ENCODE data around the gene EYA4. TPM values are rescaled to one million over a fixed set of nuclear protein-coding genes. Genes with fewer than 3 reads are reported as not detected.

The EYA4 gene
- total RNA-seq, 1 experiment from 2014 or later: 0.05 TPM

DNA sequence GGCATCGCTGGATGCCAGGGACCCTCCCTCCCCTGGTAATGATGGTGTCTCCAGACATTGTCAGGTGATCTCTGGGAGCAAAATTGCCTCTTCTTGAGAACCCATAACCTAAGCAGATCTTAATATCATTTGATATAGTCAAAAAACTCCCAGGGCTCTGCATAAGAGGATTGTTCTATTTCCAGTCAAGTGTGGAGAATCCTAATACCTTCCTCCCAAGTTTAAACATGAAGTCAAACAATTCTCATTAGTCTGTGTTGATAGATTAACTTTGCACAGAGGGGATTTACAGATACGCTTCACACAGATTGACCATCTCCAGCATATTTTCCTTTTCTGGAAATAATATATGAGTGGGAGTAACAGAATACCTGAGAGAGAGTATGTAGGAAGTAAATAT lies 10.5 kb downstream of the EYA4 start:
- Histone ChIP-seq H3K27ac (no peak overlapping the region), H3K4me3 (no peak overlapping the region), H3K36me3 (no peaks in the 10 kb centered on the region), H3K9me3 (replicated peaks) (no peaks in the 10 kb centered on the region), H3K27me3 (replicated peaks) (0 out of 2 replicates have a peak, but pooled peaks cover 1% of the 10 kb centered on the region), H3K4me1 (replicated peaks) (no peaks in the 10 kb centered on the region)
- no peak for DNase-seq (ENCODE audit: low read depth in 1 of 2, low spot score in 2 of 2)

DNA sequence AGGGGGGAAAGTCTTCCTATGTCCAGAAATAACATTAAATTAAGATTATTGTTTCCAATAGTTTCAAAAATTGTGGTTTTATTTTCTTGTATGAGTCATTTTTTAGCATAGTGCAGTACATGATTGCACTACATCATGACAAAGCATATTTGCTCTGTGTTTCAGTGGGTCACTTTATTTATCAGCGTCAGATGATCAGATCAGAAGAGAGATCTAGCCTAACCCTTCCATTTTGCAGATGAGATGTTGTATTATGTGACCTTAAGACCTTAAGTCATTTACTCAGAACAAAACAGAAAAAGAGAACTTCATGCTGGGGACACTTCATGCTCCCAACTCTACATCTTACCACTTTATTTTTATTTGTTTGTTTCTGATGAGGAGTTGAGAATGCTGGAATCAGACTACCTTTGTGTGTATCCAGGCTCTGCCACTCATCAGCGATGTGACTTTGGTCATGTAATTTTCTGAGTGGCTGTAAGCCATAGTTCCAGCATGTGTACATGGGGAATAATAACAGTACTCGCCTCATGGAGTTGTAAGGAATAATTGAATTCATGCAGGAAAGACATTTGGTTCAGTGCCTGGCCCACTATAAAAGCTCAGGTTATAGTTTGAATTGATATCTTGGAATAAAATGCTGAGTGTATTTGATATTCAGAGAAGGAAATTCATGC lies 13.5 kb downstream of the EYA4 start:
- no peak overlapping the region for H3K27ac ChIP-seq
- no peaks in the 10 kb centered on the region for H3K27me3 ChIP-seq (replicated peaks)
- no peak overlapping the region for H3K4me3 ChIP-seq
- DNase-seq (ENCODE audit: low read depth in 1 of 2, low spot score in 2 of 2): no peak
- H3K36me3 ChIP-seq: no peaks in the 10 kb centered on the region
- H3K4me1 ChIP-seq (replicated peaks): no peaks in the 10 kb centered on the region
- no peaks in the 10 kb centered on the region for H3K9me3 ChIP-seq (replicated peaks)

DNA sequence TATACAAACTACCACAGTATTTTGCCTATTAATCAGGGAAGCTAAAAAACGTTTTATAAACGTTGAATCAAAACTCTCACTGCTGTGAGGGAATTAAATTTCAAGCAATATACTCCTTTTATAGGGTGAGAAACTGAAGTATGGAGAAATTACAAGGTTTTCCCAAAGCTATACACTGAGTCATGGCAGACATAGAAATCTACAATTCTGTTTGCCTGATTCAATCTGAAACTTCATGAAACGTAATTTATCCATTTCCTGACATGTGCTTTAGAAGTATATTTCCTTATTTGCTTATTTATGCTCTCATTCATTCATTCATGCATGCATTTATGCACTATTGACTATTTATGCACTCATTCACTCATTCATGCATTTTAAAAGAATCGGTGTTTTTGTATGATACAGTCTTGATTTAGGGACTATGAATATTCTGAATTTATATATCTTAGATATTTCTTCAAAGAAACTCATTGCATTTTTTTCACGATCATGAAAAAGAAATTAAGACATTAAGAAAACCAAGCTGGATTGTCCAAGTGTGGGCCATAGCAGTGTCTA lies 16.5 kb downstream of the EYA4 start:
- Histone ChIP-seq H3K27ac (no peak overlapping the region), H3K36me3 (no peaks in the 10 kb centered on the region)
- no peak for DNase-seq (ENCODE audit: low read depth in 1 of 2, low spot score in 2 of 2)

DNA sequence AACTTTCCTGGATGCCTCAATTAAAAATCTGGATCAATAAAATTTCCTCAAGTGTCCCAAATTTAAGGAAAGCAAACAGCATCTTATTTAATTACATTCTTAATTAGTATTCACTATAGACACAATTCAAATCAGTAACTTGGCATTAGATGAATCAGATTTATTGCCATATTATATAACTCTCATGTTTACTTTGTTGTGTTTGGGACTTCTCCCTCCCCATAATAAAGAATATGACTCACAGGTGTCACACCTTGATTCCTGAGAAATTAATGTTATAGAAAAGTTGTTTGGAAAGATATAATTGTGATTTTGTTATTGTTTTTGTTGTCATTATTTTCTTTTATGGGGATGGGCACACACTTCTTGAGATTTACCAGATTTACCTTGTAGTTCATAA lies 18.4 kb downstream of the EYA4 start:
- DNase-seq (ENCODE audit: low read depth in 1 of 2, low spot score in 2 of 2): no peak
- Histone ChIP-seq H3K27ac (no peak overlapping the region), H3K9me3 (replicated peaks) (no peaks in the 10 kb centered on the region), H3K27me3 (replicated peaks) (no peaks in the 10 kb centered on the region), H3K4me3 (no peak overlapping the region), H3K36me3 (no peaks in the 10 kb centered on the region), H3K4me1 (replicated peaks) (no peaks in the 10 kb centered on the region)

More for the DNA sequence above, 16.5 kb downstream of the EYA4 start:
- no peaks in the 10 kb centered on the region for H3K4me1 ChIP-seq (replicated peaks)
- H3K4me3 ChIP-seq: no peak overlapping the region
- H3K9me3 ChIP-seq (replicated peaks): no peaks in the 10 kb centered on the region
- H3K27me3 ChIP-seq (replicated peaks): no peaks in the 10 kb centered on the region

DNA sequence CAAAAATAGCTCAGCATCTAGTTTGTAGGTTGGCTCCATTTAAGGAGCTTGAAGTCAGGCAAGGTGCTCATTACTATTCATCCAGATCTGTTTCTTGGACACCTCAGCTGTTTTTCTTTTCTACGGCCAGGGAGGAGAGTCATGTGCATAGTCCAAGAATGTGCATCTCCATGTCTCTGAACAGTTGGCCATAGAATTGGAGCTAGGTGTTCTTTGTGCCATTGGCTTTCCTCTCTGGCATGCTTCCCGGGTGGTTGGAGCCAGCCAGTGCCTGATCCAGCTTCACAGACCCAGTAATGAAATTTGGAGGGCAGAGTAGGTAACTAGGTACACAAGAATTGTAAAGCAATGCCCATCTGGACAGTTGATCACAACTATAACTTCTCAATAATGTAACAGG lies 21.6 kb downstream of the EYA4 start:
- no peak overlapping the region for H3K27ac ChIP-seq
- no peaks in the 10 kb centered on the region for H3K36me3 ChIP-seq
- no peaks in the 10 kb centered on the region for H3K4me1 ChIP-seq (replicated peaks)
- DNase-seq (ENCODE audit: low read depth in 1 of 2, low spot score in 2 of 2): no peak
- no peaks in the 10 kb centered on the region for H3K9me3 ChIP-seq (replicated peaks)
- no peaks in the 10 kb centered on the region for H3K27me3 ChIP-seq (replicated peaks)
- no peak overlapping the region for H3K4me3 ChIP-seq

DNA sequence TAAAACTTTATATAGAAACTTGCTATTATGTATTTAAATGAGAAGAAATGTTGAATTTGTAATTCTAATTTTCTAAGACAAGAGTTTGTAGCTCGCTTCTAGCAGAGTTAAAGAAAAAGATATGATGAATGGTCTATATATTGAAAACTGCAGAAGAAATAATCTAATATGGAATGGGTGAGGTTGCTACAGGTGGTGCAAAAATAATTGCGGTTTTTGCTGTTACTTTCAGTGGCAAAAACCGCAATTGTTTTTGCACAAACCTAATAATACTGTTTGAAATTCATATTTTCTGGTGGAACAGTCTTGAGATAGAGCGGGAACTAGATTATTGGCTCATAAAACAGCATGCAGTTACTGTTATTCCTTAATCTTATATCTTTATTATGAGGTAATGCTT lies 23.9 kb downstream of the EYA4 start:
- H3K36me3 ChIP-seq: no peaks in the 10 kb centered on the region
- no peaks in the 10 kb centered on the region for H3K4me1 ChIP-seq (replicated peaks)
- no peaks in the 10 kb centered on the region for H3K9me3 ChIP-seq (replicated peaks)
- no peak overlapping the region for H3K4me3 ChIP-seq
- no peaks in the 10 kb centered on the region for H3K27me3 ChIP-seq (replicated peaks)
- DNase-seq (ENCODE audit: low read depth in 1 of 2, low spot score in 2 of 2): no peak
- no peak overlapping the region for H3K27ac ChIP-seq

DNA sequence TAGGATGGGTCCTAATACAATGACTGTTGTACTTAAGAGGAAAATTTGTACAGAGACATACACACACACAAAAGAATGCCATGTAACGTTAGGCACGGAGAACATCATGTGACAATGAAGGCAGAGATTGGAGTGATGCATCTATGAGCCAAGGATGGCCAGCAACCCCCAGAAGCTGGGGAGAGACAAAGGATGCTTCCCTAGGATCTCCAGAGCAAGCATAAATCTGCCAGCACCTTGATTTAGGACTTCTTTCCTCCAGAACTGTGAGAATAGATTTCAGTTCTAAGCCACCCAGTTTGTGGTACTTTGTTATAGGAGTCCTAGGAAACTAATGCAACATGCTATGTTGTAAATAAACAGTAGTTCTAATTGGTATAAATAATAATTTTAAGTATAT lies 25.0 kb downstream of the EYA4 start:
- H3K27me3 ChIP-seq (replicated peaks): no peaks in the 10 kb centered on the region
- H3K27ac ChIP-seq: no peak overlapping the region
- no peaks in the 10 kb centered on the region for H3K4me1 ChIP-seq (replicated peaks)
- DNase-seq (ENCODE audit: low read depth in 1 of 2, low spot score in 2 of 2): no peak
- no peaks in the 10 kb centered on the region for H3K36me3 ChIP-seq
- H3K4me3 ChIP-seq: no peak overlapping the region
- no peaks in the 10 kb centered on the region for H3K9me3 ChIP-seq (replicated peaks)

DNA sequence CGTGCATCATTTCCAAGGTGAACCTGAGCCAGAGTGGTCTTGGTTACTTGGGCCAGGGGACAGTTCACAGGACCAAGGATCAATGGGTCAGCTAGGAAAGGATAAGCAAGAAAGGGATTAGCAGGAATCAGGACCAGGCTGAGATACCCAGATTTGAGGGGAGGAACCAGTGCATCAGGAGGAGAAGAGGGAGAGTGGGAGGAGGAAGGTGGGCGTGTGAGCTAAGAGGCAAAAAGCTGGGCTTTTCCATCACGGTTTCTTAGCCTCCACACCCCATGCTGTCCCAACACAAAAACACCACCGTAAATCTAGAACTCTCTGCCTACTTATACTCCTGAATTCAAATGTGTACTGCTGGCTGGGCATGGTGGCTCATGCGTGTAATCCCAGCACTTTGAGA lies 27.5 kb downstream of the EYA4 start:
- no peak overlapping the region for H3K4me3 ChIP-seq
- H3K27ac ChIP-seq: no peak overlapping the region
- no peak for DNase-seq (ENCODE audit: low read depth in 1 of 2, low spot score in 2 of 2)
- H3K4me1 ChIP-seq (replicated peaks): no peaks in the 10 kb centered on the region
- no peaks in the 10 kb centered on the region for H3K9me3 ChIP-seq (replicated peaks)
- no peaks in the 10 kb centered on the region for H3K36me3 ChIP-seq
- H3K27me3 ChIP-seq (replicated peaks): no peaks in the 10 kb centered on the region

DNA sequence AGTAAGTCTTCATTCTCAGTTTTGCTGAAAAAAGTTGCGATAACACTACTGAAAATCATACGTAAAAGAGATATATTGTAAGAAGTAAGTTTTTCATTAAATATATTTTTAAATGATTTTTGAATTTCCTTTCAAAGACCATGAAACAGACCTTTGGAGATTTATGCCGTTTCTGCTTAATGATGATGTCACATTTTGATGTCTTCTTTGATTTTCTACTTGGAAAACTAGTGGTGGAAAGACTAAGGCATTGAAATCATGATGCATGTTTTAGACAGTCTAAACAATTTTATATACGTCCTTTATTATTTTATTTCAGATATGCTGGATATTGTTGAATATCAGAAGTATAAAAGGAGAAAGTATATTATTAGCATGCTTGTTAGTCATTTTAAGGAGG lies 33.7 kb downstream of the EYA4 start:
- Histone ChIP-seq H3K27ac (no peak overlapping the region), H3K9me3 (replicated peaks) (no peaks in the 10 kb centered on the region), H3K36me3 (no peaks in the 10 kb centered on the region), H3K4me1 (replicated peaks) (no peaks in the 10 kb centered on the region), H3K4me3 (no peak overlapping the region), H3K27me3 (replicated peaks) (no peaks in the 10 kb centered on the region)
- no peak for DNase-seq (ENCODE audit: low read depth in 1 of 2, low spot score in 2 of 2)

DNA sequence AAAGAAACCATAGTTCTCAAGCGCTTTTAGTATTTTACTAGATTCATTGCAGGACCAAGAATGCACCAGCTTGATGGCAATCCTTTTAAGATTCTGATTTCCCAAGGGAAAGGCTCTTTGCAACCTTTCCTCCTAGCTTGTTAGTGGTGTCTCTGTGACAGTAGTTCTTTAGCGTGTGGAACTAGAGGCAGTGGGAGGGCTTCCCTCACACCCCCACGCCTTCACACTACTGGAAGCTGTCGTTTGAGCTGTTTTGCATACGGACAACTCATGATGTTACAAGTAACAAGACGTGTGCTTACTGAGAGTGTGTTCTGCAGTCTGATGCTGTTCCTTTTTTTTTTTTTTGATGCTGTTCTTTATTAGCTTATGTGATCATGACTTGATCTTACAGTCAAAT lies 34.1 kb downstream of the EYA4 start:
- Histone ChIP-seq H3K27ac (no peak overlapping the region), H3K9me3 (replicated peaks) (no peaks in the 10 kb centered on the region), H3K36me3 (no peaks in the 10 kb centered on the region), H3K4me1 (replicated peaks) (no peaks in the 10 kb centered on the region), H3K4me3 (no peak overlapping the region), H3K27me3 (replicated peaks) (no peaks in the 10 kb centered on the region)
- DNase-seq (ENCODE audit: low read depth in 1 of 2, low spot score in 2 of 2): no peak

DNA sequence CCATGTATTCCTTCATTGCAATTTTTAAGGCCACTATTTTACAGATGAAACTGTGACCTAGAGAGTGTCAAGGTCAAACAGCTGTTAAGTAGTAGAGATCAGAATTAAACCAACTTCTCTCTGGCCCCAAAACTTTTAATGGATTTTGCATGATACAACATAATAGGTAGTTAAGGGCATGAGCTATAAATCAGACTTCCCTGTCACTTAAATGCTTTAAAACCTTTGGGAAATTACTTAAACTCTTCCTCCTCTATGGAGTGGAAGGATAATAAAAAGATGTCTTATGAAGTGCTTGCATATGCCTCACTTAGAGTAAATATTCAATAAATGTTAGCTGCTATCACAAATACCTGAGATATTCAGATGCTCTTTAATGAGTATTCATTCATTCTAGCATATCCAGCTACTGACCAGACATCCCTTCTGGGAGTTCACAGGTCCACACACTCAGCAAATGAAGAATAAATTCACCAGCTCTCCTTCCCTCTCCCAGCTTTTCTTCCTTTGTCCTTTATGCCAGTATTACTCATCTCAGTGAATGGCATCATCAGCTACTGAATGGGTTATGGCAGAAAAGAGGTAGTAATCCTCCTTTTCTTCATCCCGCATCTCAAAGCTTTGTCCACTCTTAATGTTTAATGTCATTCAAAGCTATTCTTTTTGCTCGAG lies 36.2 kb downstream of the EYA4 start:
- H3K27ac ChIP-seq: no peak overlapping the region
- no peaks in the 10 kb centered on the region for H3K27me3 ChIP-seq (replicated peaks)
- H3K4me3 ChIP-seq: no peak overlapping the region
- no peaks in the 10 kb centered on the region for H3K36me3 ChIP-seq
- no peak for DNase-seq (ENCODE audit: low read depth in 1 of 2, low spot score in 2 of 2)
- H3K9me3 ChIP-seq (replicated peaks): no peaks in the 10 kb centered on the region
- H3K4me1 ChIP-seq (replicated peaks): no peaks in the 10 kb centered on the region

DNA sequence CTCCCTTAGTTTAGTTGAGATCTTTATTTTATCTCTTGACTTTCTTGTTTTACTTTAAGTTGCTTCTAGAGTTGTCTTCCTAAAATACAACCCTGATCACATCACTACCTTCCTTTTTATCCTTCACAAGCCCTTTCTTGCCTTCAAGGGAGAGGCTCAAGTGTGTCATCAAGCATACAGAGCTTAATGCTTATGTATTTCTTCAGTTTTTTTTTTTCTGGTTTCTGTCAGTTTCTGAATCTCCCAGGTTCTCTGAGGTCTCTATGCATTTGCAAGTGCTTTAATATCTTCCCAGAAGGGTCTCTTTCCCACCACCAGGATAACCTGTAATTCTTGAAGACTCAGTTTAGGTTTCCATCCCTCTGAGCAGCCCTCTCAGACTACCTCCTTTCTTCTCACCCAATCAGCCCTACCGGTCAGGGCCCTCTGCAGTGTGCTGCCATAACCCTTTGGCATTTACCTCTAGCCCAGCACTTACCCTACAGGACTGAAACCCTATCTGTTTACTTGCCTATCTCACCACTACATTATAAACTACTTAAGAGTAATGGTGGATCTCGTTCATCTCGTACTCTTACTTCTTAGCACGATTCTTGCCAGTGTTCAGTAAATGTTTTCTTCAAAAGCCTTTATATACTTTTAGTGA lies 36.9 kb downstream of the EYA4 start:
- Histone ChIP-seq H3K9me3 (replicated peaks) (no peaks in the 10 kb centered on the region), H3K27me3 (replicated peaks) (no peaks in the 10 kb centered on the region), H3K36me3 (no peaks in the 10 kb centered on the region), H3K4me3 (no peak overlapping the region), H3K27ac (no peak overlapping the region), H3K4me1 (replicated peaks) (no peaks in the 10 kb centered on the region)
- no peak for DNase-seq (ENCODE audit: low read depth in 1 of 2, low spot score in 2 of 2)

DNA sequence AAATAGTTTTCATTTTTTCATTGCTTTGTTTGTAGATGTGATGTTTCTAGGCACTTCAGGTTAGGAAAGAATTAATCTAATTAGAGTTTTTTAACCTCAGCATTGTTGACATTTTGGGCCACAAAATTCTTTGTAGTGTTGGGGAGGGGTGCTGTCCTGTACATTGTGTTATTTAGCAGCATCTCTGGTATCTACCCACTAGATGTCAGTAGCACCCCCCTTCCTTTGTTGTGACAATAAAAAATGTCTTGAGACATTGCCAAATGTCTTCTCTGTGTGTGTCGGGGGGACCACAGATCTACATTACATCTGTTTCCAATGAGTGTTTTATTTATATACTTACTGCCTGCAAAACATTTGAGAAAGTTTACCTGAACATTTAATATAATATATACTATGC lies 45.6 kb downstream of the EYA4 start:
- Histone ChIP-seq H3K27ac (no peak overlapping the region), H3K9me3 (replicated peaks) (no peaks in the 10 kb centered on the region), H3K27me3 (replicated peaks) (peaks cover 4% of the 10 kb centered on the region; the same call in 1 of the 2 replicates), H3K4me3 (no peak overlapping the region), H3K4me1 (replicated peaks) (no peaks in the 10 kb centered on the region), H3K36me3 (no peaks in the 10 kb centered on the region)
- DNase-seq (ENCODE audit: low read depth in 1 of 2, low spot score in 2 of 2): no peak

DNA sequence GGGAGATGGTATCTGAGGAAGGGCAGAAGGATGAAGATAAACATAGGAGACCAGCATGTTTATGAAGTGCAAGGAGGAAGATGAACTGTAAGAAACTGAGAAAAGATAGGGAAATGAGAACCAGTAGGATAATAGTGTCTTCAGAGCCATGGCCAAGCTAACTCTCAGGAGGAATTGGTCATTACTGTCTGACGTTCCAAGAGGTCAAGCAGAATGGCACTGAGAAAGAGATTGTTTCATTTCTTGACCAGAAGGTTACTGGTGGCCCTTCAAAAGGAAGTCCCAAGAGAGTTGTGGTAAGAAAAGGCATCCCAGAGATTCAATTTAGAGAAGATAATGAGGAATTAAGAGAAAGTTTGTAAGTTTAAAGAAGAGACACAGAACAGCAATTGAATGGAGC lies 47.5 kb downstream of the EYA4 start:
- DNase-seq (ENCODE audit: low read depth in 1 of 2, low spot score in 2 of 2): no peak
- no peak overlapping the region for H3K27ac ChIP-seq
- H3K36me3 ChIP-seq: no peaks in the 10 kb centered on the region
- no peaks in the 10 kb centered on the region for H3K9me3 ChIP-seq (replicated peaks)
- peaks cover 4% of the 10 kb centered on the region; the same call in 1 of the 2 replicates for H3K27me3 ChIP-seq (replicated peaks)
- H3K4me1 ChIP-seq (replicated peaks): no peaks in the 10 kb centered on the region
- no peak overlapping the region for H3K4me3 ChIP-seq
